Adrenal gland (tissue), 12 donors: ENCODE measurements around the gene TMEM150C. TPM values are rescaled to one million over a fixed set of nuclear protein-coding genes. Genes with fewer than 3 reads are reported as not detected.

Experiments used
- DNase-seq, 7 donors: peaks; one replicate each; pipeline ENCODE4 v3.0.0-alpha.2; 2019 to 2020
- H3K27ac ChIP-seq, 5 donors: fragments of 200-600 bp; sonication (generic) in 4 of 5; 1 replicate in 3 of 5; 2 replicates in 2 of 5; pipeline versions ENCODE4 v1.5.1 to v1.8.0; 2016 to 2020; ENCODE audit warnings: mild to moderate bottlenecking in 1 of 5
- H3K27me3 ChIP-seq: fragments of 200-600 bp; 2 replicates; pipeline ENCODE4 v1.8.0; 2021
- H3K36me3 ChIP-seq, 2 donors: fragments of 200-600 bp; replicated peaks in 1 of 2; 1 replicate in 1 of 2; 2 replicates in 1 of 2; pipeline versions ENCODE4 v1.5.1 to v1.8.0; 2018 to 2022
- H3K4me1 ChIP-seq, 2 donors: fragments of 200-600 bp; replicated peaks in 1 of 2; 1 replicate in 1 of 2; 2 replicates in 1 of 2; pipeline versions ENCODE4 v1.5.1 to v1.8.0; 2018 to 2021
- H3K4me3 ChIP-seq, 4 donors: fragments of 200-600 bp; sonication (generic) in 3 of 4; one replicate each; pipeline ENCODE4 v1.5.1; 2016 to 2018
- H3K9me3 ChIP-seq, 3 donors: fragments of 200-600 bp; sonication (generic) in 1 of 3; replicated peaks in 1 of 3; 1 replicate in 2 of 3; 2 replicates in 1 of 3; pipeline versions ENCODE4 v1.5.1 to v1.8.0; 2016 to 2021
- POLR2A ChIP-seq, 2 donors: fragments of 450-650 bp; IDR thresholded peaks; one replicate each; pipeline ENCODE4 v1.6.1; 2017; ENCODE audit warnings: antibody characterized with exemption in 2 of 2, mild to moderate bottlenecking in 2 of 2, moderate library complexity in 1 of 2
- WGBS, 4 donors: extraction: QIAGEN DNeasy Blood & Tissue Kit in 2 of 4; methylation state at CpG; one replicate each; pipeline versions ENCODE4 v1.1.5 to v1.1.7; 2013 to 2017; 5-methylcytosine and 5-hydroxymethylcytosine counted together
- intact Hi-C, 2 donors: fragments of 100-400 bp; cut with DNase I; formaldehyde crosslinking; loops; one replicate each; pipeline versions ENCODE4 v1.14.1 to v1.15.0; 2022 to 2023
- polyA plus RNA-seq, 3 donors: library from polyadenylated mRNA; stranded (reverse); fragments of 200-250 nt in 2 of 3; fragments of 350-450 nt in 1 of 3; fragmentation: Illumina TruSeq in 1 of 3; extraction: RNeasy Lipid Tissue Mini Kit (QIAGEN cat#74804) in 1 of 3; gene quantifications; one replicate each; pipeline ENCODE4 v1.2.3, GENCODE V29; 2013 to 2014
- total RNA-seq, 9 donors: library from RNA; depleted of rRNA in 4 of 9; stranded (reverse); fragments of >200 nt in 4 of 9; fragments of 120-200 nt in 1 of 9; fragmentation: NEBNext Ultra II Directional in 1 of 9; extraction: Animal tissue kit (Norgen Biotek cat#: 25700) in 1 of 9; gene quantifications; one replicate each; pipeline versions ENCODE4 v1.1.0 to v1.2.4, GENCODE V29; 2013 to 2023
- TF ChIP-seq, protein P1 (sequence below), 6 experiments: fragments of 450-650 bp in 4 of 6; fragments of 200-600 bp in 2 of 6; sonication (generic) in 1 of 6; IDR thresholded peaks; 1 replicate in 5 of 6; 2 replicates in 1 of 6; pipeline versions ENCODE4 v1.5.1 to v1.8.0; 2016 to 2021; ENCODE audit warnings: antibody characterized with exemption in 6 of 6, mild to moderate bottlenecking in 2 of 6, moderate library complexity in 1 of 6
- donor health status: healthy with polysubstance abuse.
- donor health status: Bipolar disorder and iron deficiency.
- donor health status: DM: yes; HTN: yes; CAD: no.
- donor health status: DM: no; HTN: no; CAD: no.
- donor health status: DM: no; HTN: no; CAD: no.
- donor health status: DM: yes; HTN: yes; CAD: no.

TMEM150C gene
- total and polyA plus RNA-seq, 12 donors: 8.0 to 254 (median 76.0) TPM

DNA sequence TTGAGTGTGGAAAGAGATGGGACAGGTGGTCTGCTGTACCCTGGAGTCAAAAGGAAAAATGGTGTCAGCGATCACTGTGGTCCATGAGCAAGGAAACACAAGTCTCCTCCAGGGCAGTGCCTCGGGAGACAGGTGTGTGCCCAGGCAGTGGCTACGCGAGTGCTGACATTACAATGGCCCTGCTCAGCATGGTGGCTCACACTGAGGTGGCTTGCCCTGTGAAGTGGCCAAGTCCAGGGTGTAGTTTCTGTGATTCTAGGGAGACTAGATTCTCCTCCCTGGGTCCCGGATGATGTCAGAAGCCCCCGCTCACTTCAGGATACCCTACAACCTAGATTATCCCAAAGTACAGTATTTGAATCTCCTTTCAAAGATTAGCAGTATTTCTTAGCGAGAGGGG, 44.8 kb upstream of the TMEM150C start:
- H3K27me3 ChIP-seq: no peaks in the 10 kb centered on the region
- H3K9me3 ChIP-seq: no peaks in the 10 kb centered on the region
- peak in 1 of 7 donors; percentile 34 for DNase-seq
- no peak overlapping the region for H3K27ac ChIP-seq
- WGBS, 4 donors: 94 to 98% (median 96%) methylated on average over 7 of the region's 7 CpGs
- no peaks in the 10 kb centered on the region for H3K36me3 ChIP-seq
- H3K4me1 ChIP-seq: no peaks in the 10 kb centered on the region
- TF ChIP-seq POLR2A (IDR thresholded peaks at IDR 0.05): no peak
- TF ChIP-seq, protein P1, sequence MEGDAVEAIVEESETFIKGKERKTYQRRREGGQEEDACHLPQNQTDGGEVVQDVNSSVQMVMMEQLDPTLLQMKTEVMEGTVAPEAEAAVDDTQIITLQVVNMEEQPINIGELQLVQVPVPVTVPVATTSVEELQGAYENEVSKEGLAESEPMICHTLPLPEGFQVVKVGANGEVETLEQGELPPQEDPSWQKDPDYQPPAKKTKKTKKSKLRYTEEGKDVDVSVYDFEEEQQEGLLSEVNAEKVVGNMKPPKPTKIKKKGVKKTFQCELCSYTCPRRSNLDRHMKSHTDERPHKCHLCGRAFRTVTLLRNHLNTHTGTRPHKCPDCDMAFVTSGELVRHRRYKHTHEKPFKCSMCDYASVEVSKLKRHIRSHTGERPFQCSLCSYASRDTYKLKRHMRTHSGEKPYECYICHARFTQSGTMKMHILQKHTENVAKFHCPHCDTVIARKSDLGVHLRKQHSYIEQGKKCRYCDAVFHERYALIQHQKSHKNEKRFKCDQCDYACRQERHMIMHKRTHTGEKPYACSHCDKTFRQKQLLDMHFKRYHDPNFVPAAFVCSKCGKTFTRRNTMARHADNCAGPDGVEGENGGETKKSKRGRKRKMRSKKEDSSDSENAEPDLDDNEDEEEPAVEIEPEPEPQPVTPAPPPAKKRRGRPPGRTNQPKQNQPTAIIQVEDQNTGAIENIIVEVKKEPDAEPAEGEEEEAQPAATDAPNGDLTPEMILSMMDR (IDR thresholded peaks at IDR 0.05): no peak
- H3K4me3 ChIP-seq: no peak overlapping the region
- intact Hi-C loops: no loop called here

- Histone ChIP-seq H3K4me1 (no peaks in the 10 kb centered on the region), H3K36me3 (no peaks in the 10 kb centered on the region), H3K9me3 (no peaks in the 10 kb centered on the region), H3K27me3 (no peaks in the 10 kb centered on the region), H3K27ac (no peak overlapping the region), H3K4me3 (no peak overlapping the region)
- no peak for TF ChIP-seq POLR2A (IDR thresholded peaks at IDR 0.05)
- TF ChIP-seq, protein P1 (IDR thresholded peaks at IDR 0.05): no peak
- intact Hi-C loops: no loop called here
- WGBS, 4 donors: 88 to 100% (median 91%) methylated on average over 1 of the region's 1 CpG
- DNase-seq: no peak
Measured at GRCh38 chr4:82604522-82604921, 42.7 kb upstream of the TMEM150C start.

DNA sequence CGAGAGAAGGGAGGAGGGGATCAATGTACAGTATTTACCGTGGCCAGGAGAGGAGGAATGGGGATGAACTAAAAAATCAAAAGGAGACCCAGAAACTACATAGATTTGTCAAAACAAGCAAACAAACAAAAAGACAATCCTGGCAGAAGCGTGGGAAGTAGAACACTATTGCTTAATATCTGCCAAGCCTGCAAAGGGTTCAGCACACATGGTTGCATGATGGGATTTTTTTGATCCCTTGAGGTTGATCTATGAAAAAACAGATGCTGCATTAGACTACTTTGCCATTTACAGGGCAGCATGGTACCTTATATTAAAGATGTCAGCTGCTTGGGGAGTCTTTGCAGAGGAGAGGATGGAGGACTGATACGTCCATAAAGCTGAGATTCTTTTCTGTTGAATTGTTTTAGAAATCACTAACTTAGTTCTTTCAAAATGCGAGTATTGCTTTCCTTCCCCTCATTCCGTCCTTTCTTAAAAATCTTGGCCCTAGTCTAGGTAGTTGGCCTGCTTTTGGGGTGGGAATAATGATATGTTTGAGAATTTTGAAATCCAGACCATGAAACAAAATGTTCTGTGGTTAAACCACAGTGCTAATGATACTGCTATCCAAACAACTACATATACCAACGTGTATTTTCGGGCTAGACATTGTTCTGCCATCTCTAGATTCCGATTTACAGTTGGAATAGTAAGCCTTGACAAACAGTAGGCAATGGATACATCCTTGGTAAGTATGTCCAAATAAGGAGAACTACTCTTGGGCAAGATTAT, 39.6 kb upstream of the TMEM150C start:
- TF ChIP-seq POLR2A (IDR thresholded peaks at IDR 0.05): no peak
- TF ChIP-seq, protein P1 (IDR thresholded peaks at IDR 0.05): no peak

DNA sequence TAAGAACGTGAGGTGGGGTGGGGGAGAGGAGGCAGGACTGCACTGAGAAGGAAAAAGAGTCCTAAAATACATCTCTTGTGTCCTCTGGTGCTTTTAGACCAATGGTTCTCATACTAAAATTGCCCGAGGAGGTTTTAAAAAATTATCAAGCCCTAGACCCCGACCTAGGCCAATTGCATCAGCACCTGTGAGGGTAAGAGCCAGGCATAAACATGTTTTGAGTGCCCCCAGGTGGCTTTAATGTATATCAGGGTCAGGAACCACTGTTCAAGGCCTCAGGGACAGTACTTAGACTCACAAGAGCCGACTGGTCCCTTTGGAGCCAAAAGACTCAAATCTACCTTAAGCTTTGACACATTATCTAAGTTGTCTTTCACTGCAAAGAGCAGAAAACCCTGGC, 37.5 kb upstream of the TMEM150C start:
- H3K27me3 ChIP-seq: no peaks in the 10 kb centered on the region
- no peak overlapping the region for H3K4me3 ChIP-seq
- H3K27ac ChIP-seq: no peak overlapping the region
- TF ChIP-seq POLR2A (IDR thresholded peaks at IDR 0.05): no peak
- TF ChIP-seq, protein P1 (IDR thresholded peaks at IDR 0.05): no peak
- no peaks in the 10 kb centered on the region for H3K36me3 ChIP-seq
- no peak for DNase-seq
- intact Hi-C loops: no loop called here
- WGBS, 4 donors: 69 to 72% (median 71%) methylated on average over 4 of the region's 4 CpGs
- H3K9me3 ChIP-seq: no peaks in the 10 kb centered on the region
- no peaks in the 10 kb centered on the region for H3K4me1 ChIP-seq

More for the DNA sequence above, 39.6 kb upstream of the TMEM150C start:
- H3K36me3 ChIP-seq: no peaks in the 10 kb centered on the region
- no peak for DNase-seq
- H3K4me3 ChIP-seq: no peak overlapping the region
- H3K9me3 ChIP-seq: no peaks in the 10 kb centered on the region
- no peaks in the 10 kb centered on the region for H3K4me1 ChIP-seq
- 88 to 91% (median 90%) methylated on average over 9 of the region's 9 CpGs for WGBS, 4 donors
- no peak overlapping the region for H3K27ac ChIP-seq
- intact Hi-C loops: no loop called here
- no peaks in the 10 kb centered on the region for H3K27me3 ChIP-seq
